DMS153 treated with DMSO at 0.1 percent for 48 hours (cell line): Measurements from ENCODE around the gene CCBE1.
"Not testable (repeated sequence)": the region's sequence is repeated elsewhere in the genome, so short reads cannot be mapped to it uniquely, and the experiment has no call there.

Source experiments
- DNase-seq: peaks from one replicate; lab custom pipeline; 2025; ENCODE audit not compliant: unreplicated experiment; lab: John Stamatoyannopoulos, UW

CCBE1 gene

DNA sequence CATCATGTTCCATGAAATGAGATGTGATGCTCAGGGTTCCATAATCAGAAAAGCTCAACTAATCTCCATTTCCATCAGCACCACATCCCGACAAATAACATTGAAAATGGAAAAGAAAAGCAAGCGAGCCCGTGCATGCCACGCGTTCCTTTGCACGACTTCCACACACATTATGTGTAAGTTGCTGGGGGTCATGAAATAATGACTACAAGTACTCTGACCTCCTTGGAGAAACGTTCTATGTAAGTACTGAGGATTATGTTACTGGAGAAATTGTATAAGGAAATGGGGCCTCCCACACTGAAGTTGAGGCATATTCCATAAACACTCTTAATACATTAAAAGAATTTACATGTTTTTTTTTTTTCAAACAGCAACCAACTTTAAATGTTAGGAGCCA lies 38.3 kb downstream of the CCBE1 start:
- no peak for DNase-seq

DNA sequence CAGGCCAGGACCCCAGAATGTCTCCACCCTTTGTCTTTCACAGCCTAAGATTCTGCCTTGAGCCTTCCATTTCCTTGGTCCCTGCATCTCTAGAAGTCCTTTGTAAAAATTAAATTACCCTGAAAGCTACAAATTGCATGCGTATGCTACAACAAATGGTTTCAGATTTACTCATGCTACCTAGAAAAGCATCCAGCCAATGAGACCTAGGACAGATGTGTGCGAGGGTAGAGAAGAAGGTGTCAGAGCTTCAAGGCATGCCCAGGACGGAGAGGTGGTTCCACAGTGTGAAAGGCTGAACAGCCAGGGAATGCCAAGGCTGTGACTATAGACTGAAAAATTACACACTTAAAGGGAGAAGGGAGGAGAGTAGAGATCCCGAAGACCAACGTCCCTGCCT lies 40.2 kb downstream of the CCBE1 start:
- no peak for DNase-seq

DNA sequence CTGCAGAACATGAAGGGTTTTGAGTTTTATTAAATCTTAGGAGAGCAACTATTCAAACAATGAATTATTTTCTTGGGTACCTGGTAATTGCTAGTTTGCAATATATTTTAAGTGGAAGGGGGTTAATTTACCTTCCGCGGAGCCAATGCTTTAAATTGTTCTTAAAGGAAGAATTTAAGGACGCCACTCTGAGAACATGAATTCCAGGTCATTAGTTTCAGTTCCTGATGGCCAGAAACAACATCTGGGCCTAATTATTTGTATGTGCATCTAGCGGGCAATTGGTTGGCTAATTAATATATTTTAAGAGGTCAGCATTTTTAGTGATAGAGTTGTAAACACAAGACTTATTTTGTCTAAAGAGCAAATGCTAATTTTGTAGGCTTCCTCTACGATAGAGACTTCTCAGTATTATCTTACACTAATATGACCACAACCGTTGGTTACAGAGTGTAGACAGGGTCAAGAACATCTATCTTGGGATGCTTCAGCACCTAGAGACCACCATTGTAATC lies 40.8 kb downstream of the CCBE1 start:
- DNase-seq: no peak

DNA sequence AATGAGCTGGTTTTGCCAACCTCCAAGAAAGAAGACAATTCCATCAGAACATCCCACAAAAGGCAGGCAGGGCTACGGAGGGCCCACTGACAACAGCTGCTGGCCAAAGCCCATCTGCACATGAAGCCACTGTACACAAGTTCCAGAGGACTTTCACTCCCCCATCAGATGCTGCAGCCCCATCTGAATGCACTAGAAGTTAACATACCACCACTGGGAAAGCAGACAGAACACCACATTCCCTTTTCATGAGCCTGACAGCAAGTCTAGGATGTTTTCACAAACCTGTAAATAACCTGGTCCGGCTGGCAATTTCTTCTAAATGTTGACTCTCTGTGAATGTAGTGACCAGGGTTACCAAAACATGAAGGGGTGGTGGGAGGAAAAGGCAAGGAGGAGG lies 41.5 kb downstream of the CCBE1 start:
- DNase-seq: no peak

GRCh38 chr18:59651071-59651470 lies 46.2 kb downstream of the CCBE1 start:
- DNase-seq: no peak

GRCh38 chr18:59650266-59650820 lies 46.9 kb downstream of the CCBE1 start:
- no peak for DNase-seq

- DNase-seq: no peak
Measured at GRCh38 chr18:59649591-59649990, 47.6 kb downstream of the CCBE1 start.

DNA sequence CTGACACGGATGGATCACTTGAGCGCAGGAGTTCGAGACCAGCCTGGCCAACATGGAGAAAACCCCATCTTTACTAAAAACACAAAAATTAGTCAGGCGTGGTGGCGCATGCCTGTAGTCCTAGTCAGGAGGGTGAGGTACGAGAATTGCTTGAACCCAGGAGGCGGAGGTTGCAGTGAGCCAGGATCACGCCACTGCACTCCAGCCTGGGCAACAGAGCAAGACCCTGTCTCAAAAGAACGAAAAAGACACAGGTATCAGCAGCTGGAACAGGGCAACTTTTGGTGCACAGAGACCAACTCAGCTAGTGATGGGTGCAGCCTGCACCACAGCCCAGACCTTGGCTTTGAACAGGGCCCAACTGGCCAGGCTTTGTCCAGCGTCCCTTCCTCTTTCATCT lies 48.8 kb downstream of the CCBE1 start:
- DNase-seq: not testable (repeated sequence)

DNA sequence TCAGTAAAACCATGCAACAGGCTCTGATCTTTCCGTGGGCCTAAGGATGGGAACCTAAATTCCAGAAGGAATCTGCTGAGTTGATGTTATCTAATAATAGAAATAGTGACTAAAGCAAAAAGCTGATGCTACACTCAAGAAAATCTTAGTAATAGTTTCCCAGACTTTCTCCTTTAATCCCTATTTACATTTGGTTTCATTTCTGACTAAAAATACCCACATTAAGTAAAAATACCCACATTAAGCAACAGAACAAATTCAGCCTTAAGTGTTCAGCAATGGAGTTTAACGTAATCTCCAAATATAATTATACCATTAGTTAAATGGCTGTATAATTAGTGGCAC lies 50.3 kb downstream of the CCBE1 start:
- no peak for DNase-seq

GRCh38 chr18:59646228-59646962 lies 50.8 kb downstream of the CCBE1 start:
- DNase-seq: no peak

GRCh38 chr18:59643740-59644139 lies 53.5 kb downstream of the CCBE1 start:
- no peak for DNase-seq

DNA sequence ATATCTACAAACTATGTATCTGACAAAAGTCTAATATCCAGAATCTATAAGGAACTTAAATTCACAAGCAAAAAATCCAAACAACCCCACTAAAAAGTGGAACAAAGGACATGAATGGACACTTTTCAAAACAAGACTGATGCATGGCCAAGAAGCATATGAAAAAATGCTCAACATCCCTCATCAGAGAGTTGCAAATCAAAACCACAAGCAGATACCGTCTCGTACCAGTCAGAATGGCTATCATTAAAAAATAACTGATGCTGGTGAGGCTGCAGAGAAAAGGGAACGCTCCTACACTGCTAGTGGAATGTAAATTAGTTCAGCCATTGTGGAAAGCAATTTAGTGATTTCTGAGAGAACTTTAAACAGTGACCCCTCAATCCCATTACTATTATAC lies 56.5 kb downstream of the CCBE1 start:
- DNase-seq: no peak

DNA sequence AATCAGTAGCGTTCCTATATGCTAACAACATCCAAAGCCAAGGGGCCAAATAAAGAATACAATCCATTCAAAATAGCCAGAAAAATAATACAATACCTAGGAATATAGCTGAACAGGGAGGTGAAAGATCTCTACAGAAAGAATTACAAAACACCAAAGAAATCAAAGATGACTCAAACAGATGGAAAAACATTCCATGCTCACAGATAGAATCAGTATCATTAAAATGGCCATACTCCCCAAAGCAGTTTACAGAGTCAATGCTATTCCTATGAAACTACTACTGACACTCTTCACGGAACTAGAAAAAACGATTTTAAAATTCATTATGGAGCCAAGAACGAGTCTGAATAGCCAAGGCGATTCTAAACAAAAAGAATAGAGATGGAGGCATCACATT lies 57.4 kb downstream of the CCBE1 start:
- no peak for DNase-seq

GRCh38 chr18:59639136-59639535 lies 58.1 kb downstream of the CCBE1 start:
- DNase-seq: no peak

GRCh38 chr18:59633961-59634485 lies 63.2 kb downstream of the CCBE1 start:
- DNase-seq: no peak

- DNase-seq: no peak
Measured at GRCh38 chr18:59633317-59633716, 63.9 kb downstream of the CCBE1 start.

- DNase-seq: no peak
Measured at GRCh38 chr18:59631583-59632181, 65.5 kb downstream of the CCBE1 start.

DNA sequence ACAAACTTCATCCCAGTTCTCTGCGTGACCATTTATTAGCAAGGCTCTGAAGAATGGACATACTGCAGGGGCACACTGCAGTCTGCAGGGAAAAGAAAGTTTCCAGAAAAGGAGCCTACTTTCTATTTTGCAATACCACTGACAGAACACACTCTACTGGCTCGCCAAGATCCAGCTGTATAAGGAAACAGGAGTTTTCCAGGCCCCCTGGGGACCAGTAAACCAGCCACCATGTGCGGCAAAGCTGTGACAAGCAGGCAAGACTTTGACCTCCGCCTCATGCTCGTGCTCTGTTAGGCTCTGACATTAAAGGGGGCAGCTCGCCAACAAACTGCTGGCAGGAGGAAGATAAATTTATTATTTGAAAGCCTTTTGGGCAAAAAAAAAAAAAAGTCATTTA lies 67.3 kb downstream of the CCBE1 start:
- no peak for DNase-seq

GRCh38 chr18:59628995-59629394 lies 68.2 kb downstream of the CCBE1 start:
- no peak for DNase-seq

GRCh38 chr18:59627414-59627813 lies 69.8 kb downstream of the CCBE1 start:
- DNase-seq: no peak

DNA sequence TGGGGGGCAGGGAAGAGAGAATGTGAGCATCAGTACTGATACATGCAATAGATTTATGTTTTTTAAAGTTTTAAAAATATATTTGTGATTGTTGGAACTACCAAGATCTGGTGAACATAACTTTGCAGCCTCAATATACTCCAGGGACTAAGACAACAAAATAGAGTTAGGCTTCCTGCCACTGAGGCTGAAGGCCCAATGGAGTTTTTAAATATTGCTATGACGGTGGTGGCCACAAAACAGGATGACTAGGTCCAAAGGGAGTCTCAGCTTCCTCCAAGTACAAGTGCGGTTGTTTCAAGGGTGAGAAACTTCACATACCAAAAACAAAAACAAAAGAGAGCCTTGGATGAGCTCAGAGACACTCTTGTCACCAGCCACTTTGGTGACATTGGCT lies 72.9 kb downstream of the CCBE1 start:
- no peak for DNase-seq
